GM21825 (cell line): ENCODE results near the gene ATP2B2.

ENCODE experiments used
- ATAC-seq: cut with Tn5 transposase; IDR thresholded peaks from one replicate; pipeline ENCODE4 v1.9.1; 2021; ENCODE audit warnings: mild to moderate bottlenecking, moderate library complexity; ENCODE audit not compliant: unreplicated experiment

The ATP2B2 gene

DNA sequence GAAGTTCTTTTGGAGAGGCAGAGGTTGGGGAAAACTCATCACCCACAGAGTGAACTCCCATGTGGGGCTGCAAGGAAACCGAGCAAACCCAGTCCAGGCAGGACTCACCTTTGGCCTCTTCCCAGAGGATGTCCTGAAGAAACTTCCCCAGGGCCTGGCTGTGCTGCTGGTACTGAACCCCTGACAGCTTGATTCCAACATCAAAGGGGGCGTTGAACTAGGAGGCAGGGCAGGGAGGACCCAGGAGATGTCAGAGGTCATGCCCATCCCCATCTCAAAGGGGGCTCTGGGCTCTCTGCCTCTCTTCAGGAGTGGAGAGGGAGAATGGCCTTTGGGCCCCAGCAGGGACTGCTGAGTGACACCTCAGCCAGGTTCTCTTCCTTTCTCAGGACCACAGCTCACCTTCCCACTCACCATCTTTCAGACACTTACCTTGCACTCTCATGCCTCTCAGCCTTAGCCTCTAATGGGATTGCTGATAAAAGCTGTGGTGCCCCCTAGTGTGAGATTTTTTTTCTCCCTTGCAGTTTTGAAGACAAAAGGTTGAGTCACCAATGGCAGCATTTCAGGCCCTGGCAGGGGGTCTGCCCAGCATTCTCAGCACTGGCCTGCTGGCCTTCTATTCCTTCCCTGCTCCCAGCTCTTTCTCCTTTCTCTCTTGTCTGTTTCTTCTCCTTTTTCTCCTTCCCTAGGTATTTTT lies 218.6 kb downstream of the ATP2B2 start:
- ATAC-seq, result no peak

GRCh38 chr3:10286133-10286524 lies 219.3 kb downstream of the ATP2B2 start:
- ATAC-seq, result no peak

DNA sequence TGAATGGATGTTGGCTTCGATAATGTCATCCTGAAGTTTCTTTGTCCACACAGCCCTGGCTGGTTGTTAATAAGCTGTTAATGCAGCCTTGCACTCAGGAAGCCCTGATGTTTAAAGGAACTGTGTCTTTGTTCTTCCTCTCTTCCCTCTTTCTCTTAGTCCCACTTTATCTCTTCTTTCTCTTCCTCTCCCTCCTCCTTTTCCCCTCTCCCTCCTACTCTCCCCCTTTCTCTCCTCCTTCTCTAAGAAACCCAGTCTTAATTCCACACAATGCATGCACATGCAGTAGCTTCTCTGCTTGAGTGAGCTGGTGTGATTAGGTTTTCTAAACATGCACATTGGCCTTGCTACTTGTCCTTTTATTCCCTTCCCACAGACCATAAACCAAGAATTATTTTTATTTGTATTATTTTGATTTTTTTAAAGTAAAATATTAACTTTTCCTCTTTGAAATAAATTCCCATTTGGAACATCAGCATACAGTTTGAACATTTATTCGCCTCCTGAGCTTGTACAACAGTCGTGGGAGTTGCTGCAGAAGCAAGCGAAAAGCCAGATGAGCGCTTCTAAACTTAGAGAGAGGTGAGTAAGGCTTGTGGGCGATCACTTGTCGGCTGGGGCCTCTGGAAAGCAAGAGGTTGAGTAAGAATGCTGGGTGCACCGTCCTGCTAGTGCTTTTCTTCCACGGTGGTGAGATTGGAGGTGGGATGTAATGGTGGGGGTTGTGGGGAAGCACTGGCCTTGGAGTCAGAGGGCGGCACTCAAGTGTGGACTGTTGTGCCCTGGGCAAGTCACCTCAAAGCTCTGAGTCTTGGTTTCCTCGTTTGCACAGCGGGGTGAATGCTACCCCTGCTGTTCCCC lies 219.9 kb downstream of the ATP2B2 start:
- no peak for ATAC-seq

GRCh38 chr3:10284496-10284895 lies 220.9 kb downstream of the ATP2B2 start:
- ATAC-seq, result no peak

DNA sequence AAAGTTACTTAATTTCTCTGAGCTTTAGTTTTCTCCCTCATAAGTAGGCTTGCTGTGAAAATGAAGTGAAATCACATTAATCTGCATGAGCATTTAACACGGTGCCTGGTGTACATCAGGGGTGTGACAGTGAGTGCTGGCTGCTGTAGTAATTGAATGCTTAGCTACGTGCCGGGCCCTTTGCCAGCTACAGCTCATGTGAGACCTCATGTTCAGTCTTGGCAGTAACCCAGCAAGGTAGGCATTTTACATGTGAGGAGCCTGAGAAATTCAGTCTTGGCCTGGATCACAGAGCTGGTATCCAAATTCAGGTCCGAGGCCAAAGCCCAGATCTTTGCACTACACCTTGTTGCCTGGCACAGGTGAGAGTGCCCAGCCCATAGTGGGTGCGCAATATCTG lies 221.7 kb downstream of the ATP2B2 start:
- no peak for ATAC-seq

GRCh38 chr3:10281951-10282350 lies 223.4 kb downstream of the ATP2B2 start:
- ATAC-seq, result no peak

DNA sequence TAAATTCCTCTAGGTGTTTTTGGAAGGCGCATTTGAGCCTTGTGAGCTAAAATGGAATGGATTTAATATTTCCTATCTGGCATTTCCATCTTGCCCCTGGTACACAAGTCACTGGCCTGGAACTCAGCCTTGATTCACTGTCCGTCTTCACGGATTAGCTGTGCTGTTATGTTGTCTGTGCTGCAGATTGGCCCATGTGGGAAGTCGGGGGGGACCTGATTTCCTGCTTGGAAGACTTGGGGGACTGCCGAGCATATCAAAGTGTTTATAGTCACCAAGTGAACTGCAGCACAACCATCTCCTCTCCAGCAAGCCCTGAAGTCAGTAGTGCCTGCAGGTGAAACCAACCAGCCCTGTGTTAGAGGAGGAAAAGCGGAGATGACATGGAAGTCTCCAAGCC lies 224.8 kb downstream of the ATP2B2 start:
- no peak for ATAC-seq

DNA sequence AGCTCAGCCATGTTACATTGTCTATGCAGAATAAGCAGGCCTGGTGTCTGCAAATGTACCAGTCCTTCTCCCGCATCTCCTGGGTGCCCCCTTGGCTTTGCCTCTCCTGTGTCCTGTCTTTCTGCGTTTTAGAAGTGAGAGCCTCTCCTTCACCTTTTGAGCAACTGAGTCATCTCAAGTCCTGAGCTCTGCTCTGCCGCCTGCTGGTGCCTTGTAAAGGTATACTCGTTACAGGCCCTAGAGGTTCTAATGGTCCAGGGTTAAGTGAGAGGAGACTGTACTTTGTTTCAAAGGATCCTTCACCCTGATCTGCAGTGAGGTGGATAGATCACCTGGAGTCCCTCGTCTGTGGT lies 225.2 kb downstream of the ATP2B2 start:
- ATAC-seq, result no peak

GRCh38 chr3:10279384-10280176 lies 225.8 kb downstream of the ATP2B2 start:
- ATAC-seq, result no peak

- ATAC-seq, result no peak
These were observed 226.9 kb downstream of the ATP2B2 start for GRCh38 chr3:10278501-10278900.

DNA sequence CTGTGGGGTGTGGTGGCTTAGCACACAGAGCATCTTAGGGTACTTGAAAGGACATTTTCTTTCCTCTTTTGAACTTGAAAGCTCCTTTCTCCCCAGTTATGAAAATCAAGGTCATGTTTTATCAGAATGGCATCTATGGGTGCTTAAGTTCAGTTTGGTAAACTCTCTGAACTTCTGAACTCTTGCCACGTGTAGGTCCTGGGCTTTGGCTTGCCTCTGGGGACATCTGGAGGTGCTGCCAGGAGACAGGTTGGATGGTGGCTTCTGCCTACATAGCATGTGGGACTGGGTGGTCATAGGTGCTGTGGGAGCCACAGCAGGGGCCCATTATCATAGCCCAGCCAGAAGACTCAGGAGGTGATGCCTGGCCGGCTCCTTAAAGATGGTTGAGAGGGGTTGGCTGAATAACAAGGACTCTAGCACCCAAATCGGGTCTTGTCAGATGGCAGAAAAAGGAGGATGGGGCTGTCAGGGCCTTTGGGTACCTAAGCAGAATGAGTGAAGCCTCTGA lies 228.2 kb downstream of the ATP2B2 start:
- ATAC-seq, result no peak

DNA sequence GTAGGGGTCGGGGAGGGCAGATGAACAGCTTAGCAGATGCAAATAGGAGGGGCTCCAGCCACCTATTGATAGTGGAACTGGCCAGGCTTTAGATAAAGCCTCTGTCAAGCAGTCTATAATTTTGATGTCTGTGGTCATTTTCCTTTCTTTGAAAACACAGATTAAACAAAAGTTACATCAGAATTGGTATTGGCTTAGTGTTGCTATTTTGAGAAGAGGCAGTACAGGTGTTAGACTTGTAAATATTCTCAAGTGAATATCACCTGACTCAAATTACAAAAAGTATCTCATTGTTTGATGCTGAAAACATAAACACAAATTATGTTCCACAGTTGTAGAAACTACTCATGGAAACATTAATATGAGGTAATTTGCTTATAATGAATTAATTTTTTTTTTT lies 230.8 kb downstream of the ATP2B2 start:
- ATAC-seq, result no peak
